Dermis microvascular lymphatic vessel endothelial cell (primary cell): ENCODE results near the gene VSTM4. TPM values are rescaled to one million over a fixed set of nuclear protein-coding genes. Genes with fewer than 3 reads are reported as not detected.

Experiments used
- DNase-seq, 2 donors: peaks; one replicate each; pipeline versions ENCODE4 v3.0.0 to v3.0.0-alpha.2; 2010; ENCODE audit warnings: low read depth in 2 of 2
- total RNA-seq: library from RNA; depleted of rRNA; stranded (reverse); fragments of >200 nt; gene quantifications from 2 replicates; pipeline ENCODE4 v1.2.1, GENCODE V29; 2014

The VSTM4 gene
- total RNA-seq, 1 donor from 2014 or later: 0.39 TPM

- DNase-seq: no peak
These were observed 21.4 kb downstream of the VSTM4 start for GRCh38 chr10:49093922-49094321.

- DNase-seq: no peak
These were observed 22.8 kb downstream of the VSTM4 start for GRCh38 chr10:49092477-49092876.

GRCh38 chr10:49091450-49092210 is 23.7 kb downstream of the VSTM4 start:
- no peak for DNase-seq

- DNase-seq: no peak
These were observed 24.5 kb downstream of the VSTM4 start for GRCh38 chr10:49090696-49091380.

GRCh38 chr10:49090189-49090575 is 25.1 kb downstream of the VSTM4 start:
- no peak for DNase-seq

- DNase-seq: no peak
These were observed 25.6 kb downstream of the VSTM4 start for GRCh38 chr10:49089557-49090188.

- DNase-seq: no peak
These were observed 26.2 kb downstream of the VSTM4 start for GRCh38 chr10:49089152-49089551.

GRCh38 chr10:49086889-49087288 is 28.4 kb downstream of the VSTM4 start:
- no peak for DNase-seq

- DNase-seq: peak in 1 of 2 donors; percentile 2
These were observed 32.1 kb downstream of the VSTM4 start for GRCh38 chr10:49083261-49083660.

GRCh38 chr10:49082766-49083165 is 32.6 kb downstream of the VSTM4 start:
- no peak for DNase-seq

GRCh38 chr10:49081547-49082275 is 33.6 kb downstream of the VSTM4 start:
- DNase-seq: peak in 1 of 2 donors; percentile 10

GRCh38 chr10:49080965-49081364 is 34.4 kb downstream of the VSTM4 start:
- DNase-seq: no peak

- no peak for DNase-seq
These were observed 35.3 kb downstream of the VSTM4 start for GRCh38 chr10:49080071-49080470.

GRCh38 chr10:49079499-49079898 is 35.8 kb downstream of the VSTM4 start:
- DNase-seq: no peak

- no peak for DNase-seq
These were observed 36.2 kb downstream of the VSTM4 start for GRCh38 chr10:49079072-49079471.

- DNase-seq: no peak
These were observed 36.9 kb downstream of the VSTM4 start for GRCh38 chr10:49078433-49078832.

- DNase-seq: no peak
These were observed 38.4 kb downstream of the VSTM4 start for GRCh38 chr10:49076741-49077521.

GRCh38 chr10:49076319-49076718 is 39.0 kb downstream of the VSTM4 start:
- no peak for DNase-seq

GRCh38 chr10:49075743-49076142 is 39.6 kb downstream of the VSTM4 start:
- no peak for DNase-seq

- DNase-seq: no peak
These were observed 40.3 kb downstream of the VSTM4 start for GRCh38 chr10:49074836-49075682.
